ENCODE results near the gene GTF3C2.

GTF3C2 gene

GRCh38 chr2:27370026-27370815, 13.7 kb upstream of the GTF3C2 start, which contains the start of the genes EIF2B4 and SNX17:
EIF2B4 (minus strand) TSS chr2:27370338; CDS start chr2:27370314, 24 bp downstream.
SNX17 (plus strand) TSS chr2:27370616; CDS start chr2:27370744, 128 bp downstream.
- TF ChIP-seq CTCF (IDR thresholded peaks at IDR 0.05; ENCODE audit: insufficient read depth, low read depth, low read length, missing control alignments): peak; percentile 71
- peak within 1 kb of the TSS; percentile 88 for H3K4me3 ChIP-seq (ENCODE audit: low read depth, low read length)
- DNase-seq (ENCODE audit: low read depth): peak; percentile 99

- DNase-seq (ENCODE audit: low read depth): no peak
- no peak for TF ChIP-seq CTCF (IDR thresholded peaks at IDR 0.05; ENCODE audit: insufficient read depth, low read depth, low read length, missing control alignments)
Measured at GRCh38 chr2:27369471-27370025, 13.0 kb upstream of the GTF3C2 start.

GRCh38 chr2:27363933-27364332, 7.4 kb upstream of the GTF3C2 start:
- H3K4me3 ChIP-seq (ENCODE audit: low read depth, low read length): no peak overlapping the region
- DNase-seq (ENCODE audit: low read depth): no peak

More at GRCh38 chr2:27369471-27370025, 13.0 kb upstream of the GTF3C2 start:
- peak overlapping the region; percentile 88 for H3K4me3 ChIP-seq (ENCODE audit: low read depth, low read length)

GRCh38 chr2:27362678-27363420, 6.3 kb upstream of the GTF3C2 start:
- no peak overlapping the region for H3K4me3 ChIP-seq (ENCODE audit: low read depth, low read length)
- TF ChIP-seq CTCF (IDR thresholded peaks at IDR 0.05; ENCODE audit: insufficient read depth, low read depth, low read length, missing control alignments): no peak
- DNase-seq (ENCODE audit: low read depth): no peak

More at GRCh38 chr2:27363933-27364332, 7.4 kb upstream of the GTF3C2 start:
- no peak for TF ChIP-seq CTCF (IDR thresholded peaks at IDR 0.05; ENCODE audit: insufficient read depth, low read depth, low read length, missing control alignments)

- DNase-seq (ENCODE audit: low read depth): no peak
Measured at GRCh38 chr2:27356056-27356381, 545 bp downstream of the GTF3C2 start.

GRCh38 chr2:27354597-27354927, 2.0 kb downstream of the GTF3C2 start:
- no peak for DNase-seq (ENCODE audit: low read depth)
- H3K4me3 ChIP-seq (ENCODE audit: low read depth, low read length): no peak overlapping the region
- TF ChIP-seq CTCF (IDR thresholded peaks at IDR 0.05; ENCODE audit: insufficient read depth, low read depth, low read length, missing control alignments): no peak

More at GRCh38 chr2:27356056-27356381, 545 bp downstream of the GTF3C2 start:
- no peak for TF ChIP-seq CTCF (IDR thresholded peaks at IDR 0.05; ENCODE audit: insufficient read depth, low read depth, low read length, missing control alignments)
- peak overlapping the region; percentile 62 for H3K4me3 ChIP-seq (ENCODE audit: low read depth, low read length)
